Central memory CD4-positive, alpha-beta T cell (primary cell): ENCODE measurements around the gene FNIP2.

ENCODE experiments used
- DNase-seq: peaks from one replicate; pipeline ENCODE4 v3.0.0; 2022

The FNIP2 gene

DNA sequence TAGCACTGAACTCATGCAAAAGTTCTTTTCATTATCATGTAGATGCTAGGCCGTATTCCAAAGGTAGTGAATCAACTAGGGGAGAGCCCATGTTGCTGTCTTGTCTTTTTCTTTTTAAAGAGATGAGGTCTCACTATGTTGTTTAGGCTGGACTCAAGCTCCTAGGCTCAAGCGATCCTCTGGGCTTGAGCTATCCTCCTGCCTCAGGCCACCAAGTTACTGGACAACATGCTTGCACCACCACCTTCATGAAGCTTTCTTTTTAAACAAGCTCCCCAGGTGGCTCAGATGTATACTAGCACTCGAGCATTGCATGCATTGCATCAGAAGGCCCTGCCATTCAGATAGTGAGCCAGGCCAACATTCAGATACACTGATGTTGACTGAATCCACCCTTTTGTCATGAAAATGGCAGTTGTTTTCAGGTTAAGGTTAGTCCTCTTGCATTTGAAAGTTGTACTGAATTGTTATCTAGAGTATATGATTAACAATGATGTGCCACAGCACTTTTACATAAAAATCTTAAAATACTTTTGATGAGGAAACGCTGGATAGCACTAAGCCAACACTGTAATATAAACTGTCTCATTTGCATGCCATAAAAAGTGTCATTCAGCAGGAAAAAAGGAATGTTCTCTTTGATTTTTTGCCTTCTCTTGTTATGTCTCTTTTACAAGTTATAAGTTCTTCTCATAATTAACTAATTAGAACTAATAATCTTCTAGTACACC is 76.7 kb downstream of the FNIP2 start:
- DNase-seq, result no peak

DNA sequence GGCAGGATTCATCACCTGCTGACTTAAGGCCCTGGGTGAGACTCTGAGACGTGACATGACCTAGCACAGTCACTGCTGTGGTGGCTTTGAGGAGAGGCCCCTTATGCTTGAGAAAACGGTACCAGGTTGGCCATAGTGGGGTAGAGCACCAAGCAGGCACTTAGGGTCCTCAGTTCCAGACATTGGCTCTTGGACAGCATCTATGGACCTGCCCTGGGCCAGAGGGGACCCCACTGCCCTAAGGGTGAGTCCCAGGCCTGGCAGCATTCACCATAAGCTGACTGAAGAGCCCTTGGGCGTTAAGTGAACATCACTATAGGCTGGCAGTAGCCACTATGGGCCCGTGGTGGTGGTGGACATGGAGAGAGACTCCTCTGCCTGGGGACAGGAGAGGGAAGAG is 78.7 kb downstream of the FNIP2 start:
- no peak for DNase-seq

DNA sequence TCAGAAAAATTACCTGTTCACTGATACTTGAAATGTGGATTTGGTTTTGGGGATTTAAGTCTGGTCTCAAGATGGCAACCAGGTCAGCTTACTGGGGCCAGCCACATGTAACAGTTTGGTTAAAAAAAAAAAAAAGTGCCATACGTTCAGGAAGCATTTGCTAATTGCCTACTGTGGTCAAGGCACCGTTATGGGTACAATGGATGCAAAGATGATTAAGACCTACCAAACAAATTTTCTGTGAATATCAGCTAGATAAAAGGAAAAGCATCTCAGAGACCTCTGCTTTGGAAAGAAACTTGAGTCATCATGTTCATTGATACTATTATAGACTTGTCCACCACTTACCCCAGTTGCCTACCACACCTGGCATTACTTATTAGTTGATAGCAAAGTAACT is 80.9 kb downstream of the FNIP2 start:
- no peak for DNase-seq

DNA sequence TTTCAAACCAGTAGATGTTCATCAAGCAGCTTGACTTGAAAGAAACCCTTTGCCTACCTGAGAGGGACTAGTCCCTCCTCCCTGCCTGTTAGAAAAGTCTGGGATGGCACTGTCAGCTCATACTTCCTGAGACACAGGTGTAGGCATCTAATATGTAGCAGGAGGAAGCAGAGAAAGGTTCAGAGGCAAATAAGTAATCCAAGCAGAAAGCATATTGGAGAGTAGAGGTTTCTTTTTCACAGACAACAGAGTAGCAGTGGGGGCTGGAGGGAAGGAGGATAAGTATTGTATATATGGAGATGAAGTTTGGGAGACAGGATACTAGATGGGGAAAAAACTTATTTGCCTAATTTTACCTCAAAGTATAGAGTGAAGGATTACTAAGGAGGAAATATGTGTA is 81.5 kb downstream of the FNIP2 start:
- no peak for DNase-seq

DNA sequence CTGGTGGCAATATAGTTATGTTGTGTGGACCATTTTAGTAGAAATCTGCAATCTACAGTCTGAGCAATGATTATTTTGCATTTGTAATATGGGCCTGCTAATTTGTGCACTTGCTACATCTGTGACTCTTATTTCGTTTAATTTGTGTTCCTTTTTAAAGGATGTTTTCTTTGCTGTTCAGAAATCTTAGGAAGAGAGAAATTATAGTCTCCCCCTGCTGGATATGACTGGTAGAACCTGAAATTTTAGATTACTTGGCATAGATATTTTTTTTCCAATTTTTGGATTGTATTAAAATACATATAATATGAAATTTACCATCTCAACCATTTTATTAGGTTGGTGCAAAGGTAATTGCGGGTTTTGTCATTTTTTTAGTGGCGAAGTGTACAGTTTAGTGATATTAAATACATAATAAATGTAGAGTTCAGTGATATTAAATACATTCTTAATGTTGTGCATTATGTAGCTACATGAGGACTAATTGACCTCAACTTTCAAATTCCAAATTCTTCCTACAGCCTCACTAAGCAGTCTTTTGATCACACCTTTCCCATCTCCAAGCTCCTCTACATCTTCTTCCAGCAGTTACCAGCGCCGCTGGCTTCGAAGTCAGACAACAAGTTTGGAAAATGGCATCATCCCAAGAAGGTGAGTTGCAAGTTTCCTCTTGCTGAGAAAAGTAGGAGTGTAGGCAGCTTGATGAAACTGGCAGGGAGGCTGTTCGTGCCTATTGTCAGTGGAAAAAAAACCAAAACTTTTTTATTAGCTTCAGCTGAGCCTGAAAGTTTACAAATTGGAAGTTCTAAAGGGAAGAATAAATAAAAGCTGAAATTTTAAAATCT is 82.2 kb downstream of the FNIP2 start:
- DNase-seq, result peak; percentile 30

DNA sequence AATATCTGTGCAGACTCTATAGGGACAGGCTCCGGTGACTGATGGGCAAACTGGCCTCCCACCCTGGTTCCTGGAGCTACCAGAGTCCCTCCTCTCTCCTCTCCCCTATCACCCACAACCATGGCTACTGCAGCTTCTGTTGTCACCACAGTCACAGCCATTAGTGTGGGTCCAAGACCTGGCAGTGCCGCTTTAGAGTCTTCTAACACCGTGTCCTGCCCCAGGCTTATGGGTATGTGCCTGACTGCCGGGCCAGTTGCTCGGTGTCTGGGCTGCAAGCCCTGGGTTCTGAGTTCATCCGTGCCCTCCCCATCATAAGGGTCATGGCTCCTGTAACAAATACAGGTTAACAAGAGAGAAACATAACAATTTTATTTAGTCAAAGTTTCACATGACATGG is 85.4 kb downstream of the FNIP2 start:
- DNase-seq, result no peak

DNA sequence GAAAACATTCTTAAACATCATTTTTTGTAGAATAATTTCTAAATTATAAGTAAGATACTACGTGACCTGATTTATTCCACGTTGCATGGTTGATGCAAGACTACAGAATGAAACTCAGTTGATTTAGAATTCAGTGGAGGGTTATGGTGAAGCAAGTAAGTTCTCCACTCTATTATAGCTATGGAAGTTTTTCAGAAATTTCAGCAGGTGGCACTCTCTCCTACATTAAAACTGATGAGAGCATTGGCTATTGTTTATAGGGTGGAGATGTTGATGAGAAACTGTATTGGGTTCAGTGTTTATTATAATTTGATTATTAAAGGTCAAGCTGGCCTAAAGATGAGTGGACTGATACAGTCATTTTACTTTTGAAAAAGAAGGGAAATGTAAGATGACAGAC is 88.0 kb downstream of the FNIP2 start:
- peak; percentile 19 for DNase-seq

DNA sequence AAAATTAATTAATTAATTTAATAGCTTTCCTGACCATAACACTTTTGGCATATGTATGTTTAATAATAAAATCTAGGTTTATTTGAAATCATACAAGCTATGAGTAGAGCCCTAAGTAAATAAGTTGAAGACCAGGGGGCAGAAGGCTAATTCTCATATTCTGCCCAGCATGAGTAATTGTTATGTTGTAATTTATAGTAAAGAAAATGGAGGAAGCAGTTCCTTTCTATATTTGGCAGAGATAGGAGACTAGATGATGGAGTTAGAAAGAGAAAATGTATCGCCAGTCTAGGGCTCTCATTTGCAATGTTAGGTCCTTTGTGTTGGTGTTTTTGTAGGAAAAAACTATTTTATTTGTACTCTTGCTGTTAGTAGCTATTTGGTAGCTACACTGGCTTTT is 89.1 kb downstream of the FNIP2 start:
- no peak for DNase-seq

DNA sequence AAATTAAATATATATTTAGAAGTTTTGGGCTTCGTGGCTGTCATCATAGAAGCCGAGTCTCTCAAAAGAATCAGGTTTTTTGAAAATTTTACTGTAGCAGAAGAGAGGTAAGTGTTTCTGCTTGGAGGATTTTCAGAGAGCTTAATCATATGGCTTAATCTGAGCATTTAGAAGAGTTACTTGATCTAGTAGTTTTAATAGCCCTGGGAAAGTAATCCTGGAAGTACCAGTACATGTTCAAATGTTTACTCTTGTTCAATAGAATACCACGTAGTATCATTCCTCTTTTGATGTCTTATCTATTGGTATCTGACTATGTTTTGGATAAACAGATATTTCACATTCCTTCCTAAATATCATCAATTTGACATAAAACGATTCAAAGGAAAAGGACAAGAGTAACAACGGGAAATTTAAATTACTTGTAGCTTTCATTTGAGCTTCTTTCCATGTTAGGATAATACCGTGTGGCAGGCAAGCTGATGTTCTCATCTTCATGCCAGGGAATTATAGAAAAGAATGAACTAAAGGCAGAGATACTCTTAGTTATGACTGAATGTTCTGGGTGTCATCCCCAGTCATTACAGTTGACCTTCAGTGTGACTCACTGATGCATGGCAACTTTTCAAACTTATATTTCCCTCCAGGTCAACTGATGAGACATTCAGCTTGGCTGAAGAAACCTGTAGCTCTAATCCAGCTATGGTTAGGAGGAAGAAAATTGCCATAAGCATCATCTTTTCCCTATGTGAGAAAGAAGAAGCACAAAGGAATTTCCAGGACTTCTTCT is 89.8 kb downstream of the FNIP2 start:
- no peak for DNase-seq

DNA sequence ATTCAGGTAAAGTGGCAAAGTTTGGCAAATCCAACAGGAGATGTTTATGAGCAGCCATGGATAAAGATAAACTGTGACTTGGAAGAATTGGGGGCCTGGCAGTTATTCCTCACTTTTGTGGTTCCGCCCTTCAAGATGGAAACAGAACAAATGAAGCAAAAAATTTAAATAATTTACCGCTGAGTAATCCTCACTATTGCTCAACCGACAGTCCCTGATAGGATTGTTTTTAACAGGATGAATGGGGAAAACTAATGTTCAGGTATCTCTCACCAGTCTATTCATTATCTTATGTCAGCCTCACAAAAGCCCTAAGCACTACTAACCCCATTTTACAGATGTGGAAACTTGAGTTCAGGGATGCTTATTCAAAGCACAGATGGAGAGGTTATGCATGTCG is 90.8 kb downstream of the FNIP2 start:
- DNase-seq, result no peak

DNA sequence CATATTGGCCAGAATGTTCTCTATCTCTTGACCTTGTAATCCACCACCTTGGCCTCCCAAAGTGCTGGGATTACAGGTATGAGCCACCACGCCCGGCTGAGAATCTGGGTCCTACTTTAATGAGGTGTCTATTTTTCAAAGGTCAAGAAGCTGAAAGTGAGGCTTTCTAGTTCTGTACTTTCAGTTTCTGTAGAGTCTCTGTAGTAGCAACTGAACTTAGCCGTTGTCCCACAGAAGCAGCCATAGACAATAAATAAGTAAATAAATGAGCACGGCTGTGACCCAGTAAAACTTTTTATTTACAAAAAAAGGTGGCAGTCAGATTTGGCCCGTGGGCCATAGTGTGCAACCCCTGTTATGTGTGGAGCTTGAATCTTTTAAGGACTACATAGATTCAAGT is 92.0 kb downstream of the FNIP2 start:
- no peak for DNase-seq

DNA sequence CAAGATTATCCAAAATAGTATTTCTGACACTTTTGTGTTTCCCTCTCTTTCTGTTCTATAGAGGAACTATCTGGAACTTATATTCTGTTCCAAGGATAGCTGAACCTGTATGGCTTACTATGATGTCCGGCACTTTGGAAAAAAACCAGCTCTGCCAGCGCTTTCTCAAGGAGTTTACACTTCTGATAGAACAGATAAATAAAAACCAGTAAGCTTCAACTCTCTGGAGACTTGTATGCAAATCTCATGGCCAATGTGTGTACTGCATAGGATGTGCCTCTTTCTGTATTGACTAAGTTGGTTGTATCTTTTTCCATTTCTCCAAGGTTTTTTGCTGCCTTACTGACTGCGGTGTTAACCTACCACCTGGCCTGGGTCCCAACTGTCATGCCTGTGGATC is 92.5 kb downstream of the FNIP2 start:
- no peak for DNase-seq

DNA sequence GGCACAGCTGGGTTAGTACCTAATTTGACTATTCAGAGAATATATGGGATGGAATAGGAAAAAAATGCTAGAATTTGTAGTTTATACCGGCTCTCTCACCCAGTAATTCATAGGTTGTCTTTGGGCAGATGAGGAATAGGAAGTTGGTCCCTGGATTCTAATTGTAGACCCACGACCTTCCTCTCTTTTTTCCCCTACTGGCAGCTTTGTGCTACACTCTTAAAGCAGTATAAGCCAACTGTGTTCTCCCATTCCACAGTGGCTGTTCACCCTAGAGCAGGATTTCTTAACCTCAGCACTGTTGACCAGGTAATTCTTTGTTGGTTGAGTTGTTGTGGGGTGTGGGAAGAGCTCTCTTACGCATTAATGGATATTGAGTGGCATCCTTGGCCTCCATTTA is 92.9 kb downstream of the FNIP2 start:
- DNase-seq, result no peak

DNA sequence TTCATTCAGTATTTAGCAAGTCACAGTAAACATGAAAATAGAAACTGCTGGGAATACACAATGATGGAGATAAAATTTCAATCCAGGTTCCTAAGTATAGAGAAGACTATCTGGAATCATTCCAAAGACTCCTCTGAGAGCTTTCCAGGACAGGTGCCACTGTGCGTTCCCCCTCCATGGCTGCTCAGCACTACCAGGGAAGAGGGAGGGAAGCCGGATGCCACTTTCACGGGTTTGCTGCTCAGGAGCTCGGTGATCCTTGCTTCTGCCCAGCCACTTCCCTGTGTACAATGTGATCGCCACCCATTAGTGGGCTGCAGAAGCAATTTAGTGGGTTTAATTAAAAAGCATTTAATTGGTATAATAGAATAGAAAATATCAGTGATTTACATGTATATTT is 94.5 kb downstream of the FNIP2 start:
- no peak for DNase-seq

DNA sequence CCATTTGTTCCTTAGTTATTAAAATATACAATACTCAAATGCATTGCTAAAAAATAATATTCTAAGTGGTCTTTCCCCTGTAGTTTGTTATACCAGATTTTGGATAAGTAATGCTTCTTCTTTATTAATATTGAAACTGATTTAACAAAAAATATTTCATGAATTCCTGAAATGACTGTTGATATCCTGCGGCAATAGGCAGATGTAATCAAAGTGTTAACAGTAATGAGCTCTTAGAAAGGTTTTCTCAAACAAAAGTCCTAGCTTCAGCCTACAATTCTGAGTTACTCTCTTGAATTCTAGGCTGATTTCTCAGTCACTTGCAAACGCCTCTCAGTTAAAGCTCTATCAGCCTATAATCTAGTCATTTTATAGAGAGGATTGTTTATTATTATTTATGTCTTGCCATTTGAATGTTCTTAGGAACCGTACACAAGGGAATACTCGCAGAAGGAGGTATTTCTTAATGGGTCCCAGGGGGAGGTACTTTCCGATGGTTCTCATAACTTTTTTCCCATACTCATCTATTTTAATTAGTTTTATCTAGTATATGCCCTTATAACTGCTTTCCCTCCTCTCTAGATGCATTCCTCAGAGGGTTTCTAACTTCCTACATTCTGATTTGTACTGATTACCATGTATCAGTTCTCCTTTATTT is 96.8 kb downstream of the FNIP2 start:
- DNase-seq, result no peak

DNA sequence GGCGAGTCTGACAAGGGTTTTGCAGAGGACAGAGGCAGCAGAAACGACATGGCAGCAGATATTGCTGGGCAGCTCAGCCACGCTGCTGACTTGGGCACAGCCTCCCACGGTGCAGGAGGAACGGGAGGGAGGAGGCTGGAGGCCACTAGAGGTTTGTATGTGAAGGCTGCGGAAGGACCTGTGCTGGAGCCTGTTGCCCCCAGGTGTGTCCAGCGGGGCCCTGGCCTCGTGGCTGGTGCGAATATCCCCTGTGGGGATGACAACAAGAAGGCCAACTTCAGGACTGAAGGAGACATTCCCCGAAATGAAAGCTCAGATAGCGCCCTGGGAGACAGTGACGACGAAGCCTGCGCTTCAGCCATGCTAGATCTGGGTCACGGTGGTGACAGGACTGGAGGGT is 100.2 kb downstream of the FNIP2 start:
- no peak for DNase-seq

DNA sequence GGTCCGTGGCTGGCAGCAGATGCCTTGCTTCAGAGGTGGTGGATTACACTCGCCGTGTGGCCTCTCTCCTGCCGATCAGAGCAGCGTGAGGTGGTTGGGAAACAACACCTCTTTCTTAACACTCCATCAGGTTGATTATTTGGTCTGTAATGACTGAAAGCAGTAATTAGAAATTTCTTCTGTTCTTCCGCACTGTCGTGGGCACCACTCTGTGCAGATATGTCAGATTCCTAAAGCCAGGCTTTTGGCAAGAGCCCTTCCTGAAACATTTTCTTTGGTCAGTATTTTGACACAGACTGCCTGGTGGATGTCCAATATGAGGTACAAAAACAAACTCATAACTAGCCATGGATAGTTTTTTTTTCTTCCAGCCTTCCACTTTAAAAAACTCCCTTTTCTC is 100.9 kb downstream of the FNIP2 start:
- no peak for DNase-seq

DNA sequence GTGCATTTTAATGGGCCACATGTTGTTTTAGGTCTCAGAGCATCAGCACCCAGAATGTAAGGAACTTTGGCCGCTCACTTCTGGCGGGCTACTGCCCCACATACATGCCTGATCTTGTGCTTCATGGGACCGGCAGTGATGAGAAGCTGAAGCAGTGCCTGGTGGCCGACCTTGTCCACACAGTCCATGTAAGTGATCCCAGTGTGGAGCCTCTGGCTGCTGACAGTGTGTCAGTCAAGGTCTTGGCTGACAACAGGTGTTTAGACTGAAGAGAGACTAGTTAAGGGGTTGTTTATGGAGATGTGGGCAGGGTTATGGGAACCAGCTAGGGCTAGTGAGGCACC is 101.4 kb downstream of the FNIP2 start:
- DNase-seq, result no peak

DNA sequence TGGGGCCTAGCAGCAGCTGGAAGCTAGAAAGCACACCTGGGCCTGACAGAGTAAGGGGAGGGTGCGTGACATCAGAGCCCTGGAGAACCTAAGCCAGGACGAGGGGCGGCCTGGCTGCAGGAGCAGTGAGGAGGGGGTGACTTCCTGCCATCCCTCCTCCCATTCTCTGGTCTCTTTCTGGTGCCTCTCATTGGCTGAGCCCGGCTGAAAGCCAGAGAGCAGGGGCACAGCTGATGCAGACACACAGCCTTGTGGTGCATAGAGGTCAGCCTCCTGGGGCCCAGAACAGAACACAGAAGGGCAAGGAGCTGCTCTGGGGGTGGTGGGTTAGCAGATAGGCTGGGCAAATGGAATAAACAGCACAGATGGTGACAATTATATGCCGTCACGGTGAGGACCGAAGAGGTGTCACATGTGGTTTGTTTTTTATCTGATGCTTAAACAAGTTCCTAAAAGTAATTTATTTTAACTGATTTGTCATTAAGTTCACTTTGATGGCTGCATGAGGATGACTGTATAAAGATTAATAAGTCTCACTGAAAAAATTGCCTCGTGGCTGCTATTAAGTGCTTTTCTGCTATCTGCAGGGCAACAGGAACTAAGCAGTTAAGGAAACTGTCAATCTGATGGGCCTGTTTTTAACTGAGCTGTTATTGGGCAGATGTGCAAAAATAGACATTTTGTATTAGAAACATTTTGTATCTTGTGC is 102.0 kb downstream of the FNIP2 start:
- DNase-seq, result no peak

DNA sequence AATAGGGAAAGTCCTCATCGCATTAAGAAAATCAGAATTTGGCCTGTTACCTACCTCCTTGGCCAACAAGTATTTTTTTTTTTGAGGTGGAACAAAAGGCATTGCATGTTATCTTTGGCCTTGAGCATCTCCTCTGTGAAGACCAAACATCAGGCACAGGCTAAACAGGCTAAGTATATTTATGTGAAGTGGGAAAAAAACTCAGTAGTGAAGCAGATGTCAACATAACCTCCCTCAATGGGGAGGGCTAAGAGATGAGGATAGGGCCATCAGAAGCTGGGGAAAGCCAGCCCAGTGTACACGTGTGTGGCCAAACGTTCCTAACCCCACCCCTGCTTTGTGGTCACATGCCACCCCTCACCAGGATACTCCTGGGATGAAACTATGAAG is 102.5 kb downstream of the FNIP2 start:
- no peak for DNase-seq

DNA sequence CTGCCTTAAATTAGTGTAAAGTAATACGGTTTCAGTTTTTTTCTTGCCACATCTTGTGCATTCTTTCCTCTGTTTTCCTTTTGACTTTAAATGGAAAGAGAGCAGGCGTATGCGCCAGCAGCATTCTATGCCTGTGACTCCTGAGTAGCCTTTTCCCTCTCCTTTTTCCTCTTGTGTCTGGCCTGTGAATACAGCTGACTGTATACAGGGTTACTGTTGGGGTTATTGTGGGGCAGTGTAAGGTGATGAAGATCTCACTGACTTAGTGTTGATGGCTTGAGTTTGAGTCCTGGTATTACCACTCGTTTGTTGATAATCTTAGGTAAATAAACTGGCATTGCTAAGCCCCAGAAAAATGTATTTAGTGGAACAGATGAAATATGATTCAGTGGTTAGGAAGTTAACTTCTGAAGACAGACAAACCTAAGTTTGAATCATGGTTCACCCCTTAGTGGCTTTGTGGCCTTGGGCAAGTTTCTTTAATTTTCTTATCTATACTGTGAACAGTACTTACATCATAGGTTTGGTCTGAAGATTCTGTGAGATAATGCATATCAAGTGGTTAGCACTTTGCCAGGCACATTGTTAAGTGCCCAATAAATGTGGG is 105.1 kb downstream of the FNIP2 start:
- no peak for DNase-seq

DNA sequence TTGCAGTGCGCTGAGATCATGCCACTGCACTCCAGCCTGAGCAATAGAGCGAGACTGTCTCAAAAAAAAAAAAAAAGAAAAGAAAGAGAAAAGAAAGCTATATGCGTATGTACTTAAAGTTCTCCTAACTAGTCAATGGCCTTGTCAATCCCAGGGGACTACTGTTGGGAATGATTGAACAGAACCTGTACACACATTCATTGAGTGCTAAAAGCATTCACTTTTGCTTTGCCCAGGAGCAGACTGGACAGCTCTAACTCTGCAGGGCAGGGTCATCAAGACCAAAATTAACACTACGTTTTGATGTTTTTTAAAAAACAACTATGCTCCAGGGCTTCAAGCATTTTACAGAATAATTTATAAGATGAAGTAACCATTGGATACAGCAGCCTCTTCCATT is 106.2 kb downstream of the FNIP2 start:
- DNase-seq, result no peak
